Glutamatergic neuron (in vitro differentiated cells): ENCODE data around the gene ABTB2. TPM values are rescaled to one million over a fixed set of nuclear protein-coding genes. Genes with fewer than 3 reads are reported as not detected.
A peak's percentile ranks its signal among the peaks of the same experiment; 100 is the strongest.

ENCODE experiments used
- DNase-seq: peaks from one replicate; pipeline ENCODE4 v3.0.0; 2022
- H3K27ac Mint-ChIP-seq: one replicate; pipeline ENCODE4 v1.8.0; 2020; ENCODE audit warnings: mild to moderate bottlenecking, mixed read lengths, inconsistent platforms; ENCODE audit not compliant: unreplicated experiment
- H3K27me3 Mint-ChIP-seq: one replicate; pipeline ENCODE4 v1.8.0; 2020; ENCODE audit warnings: mild to moderate bottlenecking, moderate library complexity, mixed read lengths, inconsistent platforms; ENCODE audit not compliant: unreplicated experiment
- H3K36me3 Mint-ChIP-seq: one replicate; pipeline ENCODE4 v1.8.0; 2020; ENCODE audit warnings: mild to moderate bottlenecking, mixed read lengths, inconsistent platforms; ENCODE audit not compliant: unreplicated experiment
- H3K4me1 Mint-ChIP-seq: one replicate; pipeline ENCODE4 v1.8.0; 2020; ENCODE audit warnings: mild to moderate bottlenecking, low read depth, mixed read lengths, inconsistent platforms; ENCODE audit not compliant: unreplicated experiment
- H3K4me3 Mint-ChIP-seq: one replicate; pipeline ENCODE4 v1.8.0; 2020; ENCODE audit warnings: mild to moderate bottlenecking, mixed read lengths, inconsistent platforms; ENCODE audit not compliant: unreplicated experiment
- H3K9me3 Mint-ChIP-seq: one replicate; pipeline ENCODE4 v1.8.0; 2020; ENCODE audit warnings: mild to moderate bottlenecking, moderate library complexity, mixed read lengths, inconsistent platforms; ENCODE audit not compliant: unreplicated experiment
- CTCF ChIP-seq: fragments of 200-600 bp; sonication (generic); IDR thresholded peaks from one replicate; pipeline ENCODE4 v1.5.0; 2021; ENCODE audit not compliant: partially characterized antibody, unreplicated experiment
- total RNA-seq: library from RNA; stranded (reverse); fragmentation: NEBNext Ultra II Directional; extraction: Animal tissue kit (Norgen Biotek cat#: 25700); gene quantifications from one replicate; pipeline ENCODE4 v1.2.1, GENCODE V29; 2021; ENCODE audit not compliant: unreplicated experiment

Gene ABTB2
- total RNA-seq, 1 donor from 2014 or later: 9.3 TPM

GRCh38 chr11:34105079-34105956, 252.5 kb downstream of the ABTB2 start, which contains the start of gene NAT10:
Gene NAT10, plus strand, starts transcription at chr11:34105629. Its CDS starts 2,597 bp downstream, at chr11:34108226.
- H3K9me3 Mint-ChIP-seq: peaks cover 25% of the 10 kb centered on the region
- TF ChIP-seq CTCF: no peak
- H3K27me3 Mint-ChIP-seq: peaks cover 14% of the 10 kb centered on the region
- peak within 1 kb of the TSS; percentile 92 for H3K4me3 Mint-ChIP-seq
- H3K4me1 Mint-ChIP-seq: peaks cover 24% of the 10 kb centered on the region
- DNase-seq: peak; percentile 96
- H3K36me3 Mint-ChIP-seq: no peaks in the 10 kb centered on the region
- peak within 1 kb of the TSS; percentile 92 for H3K27ac Mint-ChIP-seq

DNA sequence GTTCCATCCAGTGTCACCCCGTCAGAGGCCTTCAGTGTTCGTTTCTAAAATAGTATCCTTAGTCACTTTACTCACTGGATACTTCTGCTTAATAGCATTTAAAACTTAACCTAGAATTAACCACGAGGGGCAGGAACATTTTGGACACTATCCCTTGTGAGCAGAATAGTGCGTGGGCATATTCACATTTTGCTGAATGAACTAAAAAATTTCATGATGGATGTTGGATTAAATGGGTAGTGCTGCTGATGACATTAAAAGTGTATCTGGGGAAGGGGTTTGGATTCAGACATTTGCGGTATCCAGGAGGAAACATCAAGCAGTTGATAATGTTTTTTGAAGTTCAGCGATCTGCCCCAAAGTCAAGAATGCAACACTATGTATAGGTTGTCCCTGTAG, 253.1 kb downstream of the ABTB2 start:
- H3K27me3 Mint-ChIP-seq: peaks cover 14% of the 10 kb centered on the region
- no peak for TF ChIP-seq CTCF
- H3K27ac Mint-ChIP-seq: peak overlapping the region; percentile 92

More for the DNA sequence above, 253.1 kb downstream of the ABTB2 start:
- Mint-ChIP-seq H3K4me1 (peaks cover 24% of the 10 kb centered on the region), H3K4me3 (peak overlapping the region; percentile 92), H3K9me3 (peaks cover 25% of the 10 kb centered on the region), H3K36me3 (no peaks in the 10 kb centered on the region)
- no peak for DNase-seq

Other genes with a start within 250 kb of the ABTB2 start
- 22.9 TPM for gene CAT, start 80.9 kb upstream of the ABTB2 start, total RNA-seq
- gene ELF5, start 155.8 kb upstream of the ABTB2 start, total RNA-seq: not detected